ENCODE measurements around the gene LRRN2.

Gene LRRN2

GRCh38 chr1:204623894-204624361 is 61.6 kb downstream of the LRRN2 start:
- Mint-ChIP-seq H3K9me3 (no peaks in the 10 kb centered on the region), H3K27me3 (no peaks in the 10 kb centered on the region), H3K4me3 (no peak overlapping the region), H3K27ac (no peak overlapping the region), H3K4me1 (ENCODE audit: low read depth) (no peaks in the 10 kb centered on the region), H3K36me3 (ENCODE audit: low read depth) (no peaks in the 10 kb centered on the region)

- Mint-ChIP-seq H3K4me3 (no peak overlapping the region), H3K27me3 (no peaks in the 10 kb centered on the region), H3K4me1 (ENCODE audit: low read depth) (no peaks in the 10 kb centered on the region), H3K27ac (no peak overlapping the region), H3K36me3 (ENCODE audit: low read depth) (no peaks in the 10 kb centered on the region), H3K9me3 (no peaks in the 10 kb centered on the region)
Observed at GRCh38 chr1:204623365-204623893, 62.1 kb downstream of the LRRN2 start.

GRCh38 chr1:204621996-204622395 is 63.5 kb downstream of the LRRN2 start:
- H3K4me1 Mint-ChIP-seq (ENCODE audit: low read depth): no peaks in the 10 kb centered on the region
- no peak overlapping the region for H3K4me3 Mint-ChIP-seq
- no peaks in the 10 kb centered on the region for H3K27me3 Mint-ChIP-seq
- no peaks in the 10 kb centered on the region for H3K36me3 Mint-ChIP-seq (ENCODE audit: low read depth)
- H3K27ac Mint-ChIP-seq: no peak overlapping the region
- no peaks in the 10 kb centered on the region for H3K9me3 Mint-ChIP-seq

- Mint-ChIP-seq H3K4me3 (no peak overlapping the region), H3K27me3 (no peaks in the 10 kb centered on the region), H3K9me3 (no peaks in the 10 kb centered on the region), H3K4me1 (ENCODE audit: low read depth) (no peaks in the 10 kb centered on the region), H3K27ac (no peak overlapping the region), H3K36me3 (ENCODE audit: low read depth) (no peaks in the 10 kb centered on the region)
Observed at GRCh38 chr1:204621396-204621795, 64.1 kb downstream of the LRRN2 start.

GRCh38 chr1:204619721-204620120 is 65.8 kb downstream of the LRRN2 start:
- Mint-ChIP-seq H3K4me3 (no peak overlapping the region), H3K27me3 (no peaks in the 10 kb centered on the region), H3K27ac (no peak overlapping the region), H3K4me1 (ENCODE audit: low read depth) (no peaks in the 10 kb centered on the region), H3K36me3 (ENCODE audit: low read depth) (no peaks in the 10 kb centered on the region), H3K9me3 (no peaks in the 10 kb centered on the region)

- Mint-ChIP-seq H3K4me3 (no peak overlapping the region), H3K36me3 (ENCODE audit: low read depth) (no peaks in the 10 kb centered on the region), H3K9me3 (no peaks in the 10 kb centered on the region), H3K27me3 (no peaks in the 10 kb centered on the region), H3K4me1 (ENCODE audit: low read depth) (no peaks in the 10 kb centered on the region), H3K27ac (no peak overlapping the region)
Observed at GRCh38 chr1:204618148-204618760, 67.3 kb downstream of the LRRN2 start.

GRCh38 chr1:204617256-204618147 is 68.0 kb downstream of the LRRN2 start:
- Mint-ChIP-seq H3K9me3 (no peaks in the 10 kb centered on the region), H3K4me3 (no peak overlapping the region), H3K36me3 (ENCODE audit: low read depth) (no peaks in the 10 kb centered on the region), H3K4me1 (ENCODE audit: low read depth) (no peaks in the 10 kb centered on the region), H3K27ac (no peak overlapping the region), H3K27me3 (no peaks in the 10 kb centered on the region)

GRCh38 chr1:204616641-204617040 is 68.9 kb downstream of the LRRN2 start:
- H3K27ac Mint-ChIP-seq: no peak overlapping the region
- no peaks in the 10 kb centered on the region for H3K4me1 Mint-ChIP-seq (ENCODE audit: low read depth)
- H3K27me3 Mint-ChIP-seq: no peaks in the 10 kb centered on the region
- H3K9me3 Mint-ChIP-seq: no peaks in the 10 kb centered on the region
- H3K4me3 Mint-ChIP-seq: no peak overlapping the region
- no peaks in the 10 kb centered on the region for H3K36me3 Mint-ChIP-seq (ENCODE audit: low read depth)

GRCh38 chr1:204615881-204616280 is 69.7 kb downstream of the LRRN2 start:
- Mint-ChIP-seq H3K36me3 (ENCODE audit: low read depth) (no peaks in the 10 kb centered on the region), H3K27me3 (no peaks in the 10 kb centered on the region), H3K4me1 (ENCODE audit: low read depth) (no peaks in the 10 kb centered on the region), H3K4me3 (no peak overlapping the region), H3K27ac (no peak overlapping the region), H3K9me3 (no peaks in the 10 kb centered on the region)

- H3K27ac Mint-ChIP-seq: no peak overlapping the region
- H3K9me3 Mint-ChIP-seq: no peaks in the 10 kb centered on the region
- no peaks in the 10 kb centered on the region for H3K36me3 Mint-ChIP-seq (ENCODE audit: low read depth)
- no peak overlapping the region for H3K4me3 Mint-ChIP-seq
- no peaks in the 10 kb centered on the region for H3K27me3 Mint-ChIP-seq
- H3K4me1 Mint-ChIP-seq (ENCODE audit: low read depth): no peaks in the 10 kb centered on the region
Observed at GRCh38 chr1:204613636-204614035, 71.9 kb downstream of the LRRN2 start.

- Mint-ChIP-seq H3K9me3 (no peaks in the 10 kb centered on the region), H3K4me3 (no peak overlapping the region), H3K36me3 (ENCODE audit: low read depth) (no peaks in the 10 kb centered on the region), H3K27ac (no peak overlapping the region), H3K4me1 (ENCODE audit: low read depth) (no peaks in the 10 kb centered on the region), H3K27me3 (peaks cover 5% of the 10 kb centered on the region)
Observed at GRCh38 chr1:204612326-204612725, 73.2 kb downstream of the LRRN2 start.

- Mint-ChIP-seq H3K36me3 (ENCODE audit: low read depth) (no peaks in the 10 kb centered on the region), H3K4me3 (no peak overlapping the region), H3K4me1 (ENCODE audit: low read depth) (no peaks in the 10 kb centered on the region), H3K9me3 (no peaks in the 10 kb centered on the region), H3K27ac (no peak overlapping the region), H3K27me3 (peaks cover 5% of the 10 kb centered on the region)
Observed at GRCh38 chr1:204611036-204611435, 74.5 kb downstream of the LRRN2 start.

- Mint-ChIP-seq H3K27me3 (peaks cover 5% of the 10 kb centered on the region), H3K4me3 (no peak overlapping the region), H3K4me1 (ENCODE audit: low read depth) (no peaks in the 10 kb centered on the region), H3K9me3 (peaks cover 4% of the 10 kb centered on the region), H3K36me3 (ENCODE audit: low read depth) (no peaks in the 10 kb centered on the region), H3K27ac (no peak overlapping the region)
Observed at GRCh38 chr1:204607910-204608309, 77.6 kb downstream of the LRRN2 start.

- Mint-ChIP-seq H3K4me1 (ENCODE audit: low read depth) (no peaks in the 10 kb centered on the region), H3K4me3 (no peak overlapping the region), H3K27ac (no peak overlapping the region), H3K27me3 (peaks cover 5% of the 10 kb centered on the region), H3K36me3 (ENCODE audit: low read depth) (no peaks in the 10 kb centered on the region), H3K9me3 (peaks cover 4% of the 10 kb centered on the region)
Observed at GRCh38 chr1:204605791-204606190, 79.7 kb downstream of the LRRN2 start.

- no peaks in the 10 kb centered on the region for H3K36me3 Mint-ChIP-seq (ENCODE audit: low read depth)
- H3K9me3 Mint-ChIP-seq: peaks cover 4% of the 10 kb centered on the region
- peaks cover 5% of the 10 kb centered on the region for H3K27me3 Mint-ChIP-seq
- H3K4me1 Mint-ChIP-seq (ENCODE audit: low read depth): no peaks in the 10 kb centered on the region
- no peak overlapping the region for H3K27ac Mint-ChIP-seq
- H3K4me3 Mint-ChIP-seq: no peak overlapping the region
Observed at GRCh38 chr1:204602871-204603542, 82.5 kb downstream of the LRRN2 start.
